T-helper 2 cell treated with Interferon-gamma antibody and Interleukin-4, amounts not matched to agents 5 μg/mL and 100 μg/mL, for 36 hours (primary cell): ENCODE measurements around the gene PABPC4L.

Source experiments
- DNase-seq: peaks from one replicate; pipeline ENCODE4 v3.0.0; 2021; ENCODE audit warnings: low spot score
- H3K27ac Mint-ChIP-seq: one replicate; pipeline ENCODE4 v1.8.0; 2021; ENCODE audit warnings: mild to moderate bottlenecking, mixed read lengths
- H3K27me3 Mint-ChIP-seq: one replicate; pipeline ENCODE4 v1.8.0; 2021; ENCODE audit warnings: low read depth, mixed read lengths
- H3K36me3 Mint-ChIP-seq: one replicate; pipeline ENCODE4 v1.8.0; 2021; ENCODE audit warnings: low read depth, mixed read lengths
- H3K4me1 Mint-ChIP-seq: one replicate; pipeline ENCODE4 v1.8.0; 2021; ENCODE audit warnings: low read depth, mixed read lengths
- H3K4me3 Mint-ChIP-seq: one replicate; pipeline ENCODE4 v1.8.0; 2022; ENCODE audit warnings: mild to moderate bottlenecking, moderate library complexity, mixed read lengths
- H3K9me3 Mint-ChIP-seq: one replicate; pipeline ENCODE4 v1.8.0; 2021; ENCODE audit warnings: mixed read lengths

The PABPC4L gene

GRCh38 chr4:134160211-134160610, 41.4 kb downstream of the PABPC4L start:
- DNase-seq = no peak
- Mint-ChIP-seq H3K9me3 (peaks cover 10% of the 10 kb centered on the region), H3K36me3 (no peaks in the 10 kb centered on the region), H3K27me3 (no peaks in the 10 kb centered on the region), H3K4me1 (no peaks in the 10 kb centered on the region), H3K27ac (no peak overlapping the region), H3K4me3 (no peak overlapping the region)

GRCh38 chr4:134154097-134154496, 47.5 kb downstream of the PABPC4L start:
- Mint-ChIP-seq H3K27me3 (no peaks in the 10 kb centered on the region), H3K9me3 (no peaks in the 10 kb centered on the region)

DNA sequence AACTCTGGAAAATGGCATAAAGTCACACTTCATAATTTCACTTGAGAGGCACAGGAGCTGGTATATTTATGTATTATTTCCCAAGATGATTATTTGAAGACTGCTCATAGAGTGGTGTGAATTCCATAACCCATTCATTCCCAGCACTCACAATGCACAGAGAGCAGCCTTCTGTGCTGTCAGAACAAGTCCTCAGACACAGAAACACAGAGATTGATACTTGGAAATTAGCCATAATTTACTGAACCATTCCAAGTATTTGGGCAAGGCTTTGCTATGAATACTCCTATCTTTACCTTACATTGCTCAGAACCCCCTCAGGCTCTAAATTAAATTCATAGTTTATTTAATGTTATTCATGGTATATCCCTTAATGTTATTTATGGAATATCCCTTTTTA, 53.6 kb downstream of the PABPC4L start:
- Mint-ChIP-seq H3K4me1 (no peaks in the 10 kb centered on the region), H3K27ac (no peak overlapping the region), H3K27me3 (no peaks in the 10 kb centered on the region), H3K4me3 (no peak overlapping the region), H3K36me3 (no peaks in the 10 kb centered on the region), H3K9me3 (peaks cover 5% of the 10 kb centered on the region)
- DNase-seq = no peak

More at GRCh38 chr4:134154097-134154496, 47.5 kb downstream of the PABPC4L start:
- Mint-ChIP-seq H3K4me1 (no peaks in the 10 kb centered on the region), H3K36me3 (no peaks in the 10 kb centered on the region), H3K4me3 (no peak overlapping the region), H3K27ac (no peak overlapping the region)
- DNase-seq = no peak
